SK-N-SH treated with all-trans-retinoic acid at 6 μM for 48 hours (cell line): Measurements from ENCODE around the gene C12orf76.

Experiments used
- ATAC-seq: fragments of 200-7000 bp; cut with Tn5 transposase; 3 replicates; pipeline ENCODE4 v1.9.1; 2020; ENCODE audit warnings: mild to moderate bottlenecking, moderate library complexity
- ARNTL ChIP-seq: fragments of 450-650 bp; formaldehyde crosslinking; IDR thresholded peaks from 2 replicates; pipeline ENCODE4 v1.5.0; 2020; ENCODE audit warnings: low read depth, mild to moderate bottlenecking, moderate library complexity, borderline replicate concordance
- BACH2 ChIP-seq: fragments of 250-450 bp; sonication (Bioruptor Pico); IDR thresholded peaks from 2 replicates; pipeline ENCODE4 v1.9.0; 2021; ENCODE audit warnings: mild to moderate bottlenecking, borderline replicate concordance
- CREB5 ChIP-seq: fragments of 250-450 bp; sonication (Bioruptor Pico); IDR thresholded peaks from 2 replicates; pipeline ENCODE4 v1.5.1; 2020; ENCODE audit warnings: low read depth, mild to moderate bottlenecking, moderate library complexity
- CSDC2 ChIP-seq: fragments of 250-450 bp; sonication (Bioruptor Pico); IDR thresholded peaks from 2 replicates; pipeline ENCODE4 v1.5.0; 2020; ENCODE audit warnings: mild to moderate bottlenecking, moderate library complexity
- CSRNP3 ChIP-seq: fragments of 250-450 bp; sonication (Bioruptor Pico); IDR thresholded peaks from 2 replicates; pipeline ENCODE4 v1.5.1; 2021; ENCODE audit warnings: mild to moderate bottlenecking, moderate library complexity
- GLIS3 ChIP-seq: fragments of 250-450 bp; sonication (Bioruptor Pico); IDR thresholded peaks from 2 replicates; pipeline ENCODE4 v1.5.0; 2020; ENCODE audit warnings: mild to moderate bottlenecking, moderate library complexity
- OSR1 ChIP-seq: fragments of 250-450 bp; sonication (Bioruptor Pico); IDR thresholded peaks from 2 replicates; pipeline ENCODE4 v1.8.0; 2022; ENCODE audit warnings: moderate library complexity, mild to moderate bottlenecking, inconsistent platforms
- PATZ1 ChIP-seq: fragments of 250-450 bp; sonication (Bioruptor Pico); IDR thresholded peaks from 2 replicates; pipeline ENCODE4 v1.8.0; 2020; ENCODE audit warnings: mild to moderate bottlenecking, moderate library complexity, borderline replicate concordance
- PPARA ChIP-seq: fragments of 250-450 bp; sonication (Bioruptor Pico); IDR thresholded peaks from 2 replicates; pipeline ENCODE4 v1.5.0; 2020; ENCODE audit warnings: mild to moderate bottlenecking, borderline replicate concordance
- TCF4 ChIP-seq: fragments of 250-450 bp; sonication (Bioruptor Pico); IDR thresholded peaks from 2 replicates; pipeline ENCODE4 v1.8.0; 2021; ENCODE audit warnings: mild to moderate bottlenecking, moderate library complexity, borderline replicate concordance
- TOX ChIP-seq: fragments of 250-450 bp; sonication (Bioruptor Pico); IDR thresholded peaks from 2 replicates; pipeline ENCODE4 v1.8.0; 2021; ENCODE audit warnings: mild to moderate bottlenecking, moderate library complexity, borderline replicate concordance
- ZC3H10 ChIP-seq: fragments of 250-450 bp; sonication (Bioruptor Pico); IDR thresholded peaks from 2 replicates; pipeline ENCODE4 v1.5.1; 2021; ENCODE audit warnings: mild to moderate bottlenecking, moderate library complexity
- ZFP30 ChIP-seq: fragments of 450-650 bp; formaldehyde crosslinking; IDR thresholded peaks from 2 replicates; pipeline ENCODE4 v1.5.0; 2022; ENCODE audit warnings: mild to moderate bottlenecking, moderate library complexity
- ZNF565 ChIP-seq: fragments of 450-650 bp; formaldehyde crosslinking; conservative IDR thresholded peaks from 2 replicates; pipeline ENCODE4 v1.5.0; 2020; ENCODE audit warnings: low read depth, mild to moderate bottlenecking, moderate library complexity
- ZNF70 ChIP-seq: fragments of 450-650 bp; formaldehyde crosslinking; IDR thresholded peaks from 2 replicates; pipeline ENCODE4 v1.5.0; 2020; ENCODE audit warnings: mild to moderate bottlenecking, moderate library complexity
- ZNF8 ChIP-seq: fragments of 450-650 bp; formaldehyde crosslinking; IDR thresholded peaks from 2 replicates; pipeline ENCODE4 v1.5.0; 2020; ENCODE audit warnings: mild to moderate bottlenecking, moderate library complexity
- TF ChIP-seq, protein P1 (sequence below): fragments of 250-450 bp; sonication (Bioruptor Pico); IDR thresholded peaks from 2 replicates; pipeline ENCODE4 v1.5.0; 2020; ENCODE audit warnings: mild to moderate bottlenecking, moderate library complexity
- TF ChIP-seq, protein P2 (sequence below): fragments of 250-450 bp; sonication (Bioruptor Pico); IDR thresholded peaks from 2 replicates; pipeline ENCODE4 v1.8.0; 2021; ENCODE audit warnings: low read depth, mild to moderate bottlenecking, moderate library complexity, borderline replicate concordance

C12orf76 gene

GRCh38 chr12:110033888-110034287, 14.4 kb downstream of the C12orf76 start (continued):
- TF ChIP-seq, protein P1, sequence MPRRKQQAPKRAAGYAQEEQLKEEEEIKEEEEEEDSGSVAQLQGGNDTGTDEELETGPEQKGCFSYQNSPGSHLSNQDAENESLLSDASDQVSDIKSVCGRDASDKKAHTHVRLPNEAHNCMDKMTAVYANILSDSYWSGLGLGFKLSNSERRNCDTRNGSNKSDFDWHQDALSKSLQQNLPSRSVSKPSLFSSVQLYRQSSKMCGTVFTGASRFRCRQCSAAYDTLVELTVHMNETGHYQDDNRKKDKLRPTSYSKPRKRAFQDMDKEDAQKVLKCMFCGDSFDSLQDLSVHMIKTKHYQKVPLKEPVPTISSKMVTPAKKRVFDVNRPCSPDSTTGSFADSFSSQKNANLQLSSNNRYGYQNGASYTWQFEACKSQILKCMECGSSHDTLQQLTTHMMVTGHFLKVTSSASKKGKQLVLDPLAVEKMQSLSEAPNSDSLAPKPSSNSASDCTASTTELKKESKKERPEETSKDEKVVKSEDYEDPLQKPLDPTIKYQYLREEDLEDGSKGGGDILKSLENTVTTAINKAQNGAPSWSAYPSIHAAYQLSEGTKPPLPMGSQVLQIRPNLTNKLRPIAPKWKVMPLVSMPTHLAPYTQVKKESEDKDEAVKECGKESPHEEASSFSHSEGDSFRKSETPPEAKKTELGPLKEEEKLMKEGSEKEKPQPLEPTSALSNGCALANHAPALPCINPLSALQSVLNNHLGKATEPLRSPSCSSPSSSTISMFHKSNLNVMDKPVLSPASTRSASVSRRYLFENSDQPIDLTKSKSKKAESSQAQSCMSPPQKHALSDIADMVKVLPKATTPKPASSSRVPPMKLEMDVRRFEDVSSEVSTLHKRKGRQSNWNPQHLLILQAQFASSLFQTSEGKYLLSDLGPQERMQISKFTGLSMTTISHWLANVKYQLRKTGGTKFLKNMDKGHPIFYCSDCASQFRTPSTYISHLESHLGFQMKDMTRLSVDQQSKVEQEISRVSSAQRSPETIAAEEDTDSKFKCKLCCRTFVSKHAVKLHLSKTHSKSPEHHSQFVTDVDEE (CRISPR knock-in tag) = no peak
- TF ChIP-seq GLIS3 (CRISPR knock-in tag) = no peak
- TF ChIP-seq CSDC2 (CRISPR knock-in tag) = no peak
- no peak for TF ChIP-seq CREB5 (CRISPR knock-in tag)
- TF ChIP-seq, all 23 proteins: peak for 0

DNA sequence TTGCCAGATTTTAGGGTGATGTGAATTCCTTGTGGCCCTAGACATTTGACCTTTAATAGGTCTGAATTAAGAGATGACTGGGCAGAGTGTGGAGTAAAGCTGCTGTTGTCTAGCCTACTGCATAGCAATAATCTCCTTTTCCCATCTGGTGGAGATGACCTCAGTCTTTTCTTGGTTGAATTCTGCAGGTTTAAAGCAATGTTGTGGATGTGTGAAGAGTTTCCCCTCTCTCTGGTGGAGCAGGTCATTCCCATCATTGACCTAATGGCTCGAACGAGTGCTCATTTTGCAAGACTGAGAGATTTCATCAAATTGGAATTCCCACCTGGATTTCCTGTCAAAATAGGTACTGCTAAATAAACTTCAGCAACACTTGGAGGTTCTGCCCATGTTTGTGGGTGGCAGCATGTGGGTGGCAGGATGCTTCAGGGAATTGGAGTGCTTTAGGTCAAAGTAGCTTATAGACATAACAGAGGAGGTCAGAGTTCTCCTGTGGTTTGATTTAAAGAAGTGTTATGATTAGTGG, 19.0 kb downstream of the C12orf76 start:
- TF ChIP-seq ZC3H10 (CRISPR knock-in tag) (no peak), ZNF70 (no peak), ZNF8 (CRISPR knock-in tag) (no peak), BACH2 (CRISPR knock-in tag) (no peak)
- TF ChIP-seq, protein P1 (CRISPR knock-in tag) = no peak
- ATAC-seq = no peak

- no peak for ATAC-seq
- TF ChIP-seq TOX (CRISPR knock-in tag) (no peak), ARNTL (CRISPR knock-in tag) (no peak), ZNF70 (no peak), OSR1 (no peak), PPARA (CRISPR knock-in tag) (no peak), PATZ1 (CRISPR knock-in tag) (no peak), ZC3H10 (CRISPR knock-in tag) (no peak), ZFP30 (CRISPR knock-in tag) (no peak), ZNF8 (CRISPR knock-in tag) (no peak), CREB5 (CRISPR knock-in tag) (no peak), TCF4 (no peak), CSDC2 (CRISPR knock-in tag) (no peak), CSRNP3 (CRISPR knock-in tag) (no peak), ZNF565 (CRISPR knock-in tag) (no peak)
- TF ChIP-seq, protein P1 (CRISPR knock-in tag) = no peak
- TF ChIP-seq, protein P2, sequence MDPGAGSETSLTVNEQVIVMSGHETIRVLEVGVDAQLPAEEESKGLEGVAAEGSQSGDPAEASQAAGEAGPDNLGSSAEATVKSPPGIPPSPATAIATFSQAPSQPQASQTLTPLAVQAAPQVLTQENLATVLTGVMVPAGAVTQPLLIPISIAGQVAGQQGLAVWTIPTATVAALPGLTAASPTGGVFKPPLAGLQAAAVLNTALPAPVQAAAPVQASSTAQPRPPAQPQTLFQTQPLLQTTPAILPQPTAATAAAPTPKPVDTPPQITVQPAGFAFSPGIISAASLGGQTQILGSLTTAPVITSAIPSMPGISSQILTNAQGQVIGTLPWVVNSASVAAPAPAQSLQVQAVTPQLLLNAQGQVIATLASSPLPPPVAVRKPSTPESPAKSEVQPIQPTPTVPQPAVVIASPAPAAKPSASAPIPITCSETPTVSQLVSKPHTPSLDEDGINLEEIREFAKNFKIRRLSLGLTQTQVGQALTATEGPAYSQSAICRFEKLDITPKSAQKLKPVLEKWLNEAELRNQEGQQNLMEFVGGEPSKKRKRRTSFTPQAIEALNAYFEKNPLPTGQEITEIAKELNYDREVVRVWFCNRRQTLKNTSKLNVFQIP (CRISPR knock-in tag) = no peak
- TF ChIP-seq, all 23 proteins: peak for 0
These were observed 20.0 kb downstream of the C12orf76 start for GRCh38 chr12:110028323-110028722.
